Spleen (tissue), 11 donors: ENCODE measurements around the gene SLIT3. TPM values are rescaled to one million over a fixed set of nuclear protein-coding genes. Genes with fewer than 3 reads are reported as not detected.

Experiments used
- DNase-seq: peaks from one replicate; pipeline ENCODE4 v3.0.0-alpha.2; 2020
- H3K27ac ChIP-seq, 8 donors: fragments of 200-600 bp; sonication (generic) in 7 of 8; 1 replicate in 4 of 8; 2 replicates in 4 of 8; pipeline versions ENCODE4 v1.5.0 to v1.8.0; 2016 to 2021; ENCODE audit warnings: inconsistent platforms in 4 of 8, mild to moderate bottlenecking in 4 of 8, moderate library complexity in 1 of 8
- H3K27me3 ChIP-seq, 7 donors: fragments of 200-600 bp; sonication (generic) in 6 of 7; replicated peaks in 1 of 7; 1 replicate in 4 of 7; 2 replicates in 3 of 7; pipeline versions ENCODE4 v1.5.0 to v1.8.0; 2016 to 2021; ENCODE audit warnings: inconsistent platforms in 3 of 7, mild to moderate bottlenecking in 1 of 7
- H3K36me3 ChIP-seq, 6 donors: fragments of 200-600 bp; sonication (generic) in 5 of 6; 1 replicate in 4 of 6; 2 replicates in 2 of 6; pipeline versions ENCODE4 v1.5.0 to v1.8.0; 2016 to 2021; ENCODE audit warnings: inconsistent platforms in 2 of 6
- H3K4me1 ChIP-seq, 6 donors: fragments of 200-600 bp; sonication (generic) in 5 of 6; 1 replicate in 3 of 6; 2 replicates in 3 of 6; pipeline versions ENCODE4 v1.5.0 to v1.8.0; 2016 to 2021; ENCODE audit warnings: inconsistent platforms in 3 of 6
- H3K4me3 ChIP-seq, 8 donors: fragments of 200-600 bp; sonication (generic) in 7 of 8; 1 replicate in 4 of 8; 2 replicates in 4 of 8; pipeline versions ENCODE4 v1.5.0 to v1.8.0; 2016 to 2021; ENCODE audit warnings: inconsistent platforms in 4 of 8, mild to moderate bottlenecking in 4 of 8, moderate library complexity in 2 of 8
- H3K9me3 ChIP-seq, 8 donors: fragments of 200-600 bp; sonication (generic) in 7 of 8; 1 replicate in 4 of 8; 2 replicates in 4 of 8; pipeline versions ENCODE4 v1.5.0 to v1.8.0; 2016 to 2021; ENCODE audit warnings: inconsistent platforms in 4 of 8
- CTCF ChIP-seq, 11 experiments: fragments of 200-600 bp in 7 of 11; fragments of 450-650 bp in 4 of 11; sonication (generic) in 4 of 11; IDR thresholded peaks in 8 of 11; conservative IDR thresholded peaks in 3 of 11; 1 replicate in 7 of 11; 2 replicates in 4 of 11; pipeline versions ENCODE4 v1.4.0 to v1.8.0; 2016 to 2021; ENCODE audit warnings: antibody characterized with exemption in 11 of 11, inconsistent platforms in 4 of 11, mild to moderate bottlenecking in 1 of 11
- POLR2A ChIP-seq, 3 donors: fragments of 450-650 bp; IDR thresholded peaks; one replicate each; pipeline ENCODE4 v1.5.1; 2017; ENCODE audit warnings: antibody characterized with exemption in 3 of 3, mild to moderate bottlenecking in 1 of 3
- POLR2AphosphoS5 ChIP-seq, 3 donors: sonication (generic); formaldehyde crosslinking; IDR thresholded peaks; one replicate each; pipeline ENCODE4 v1.5.1; 2017; ENCODE audit warnings: antibody characterized with exemption in 3 of 3
- WGBS, 5 donors: extraction: QIAGEN DNeasy Blood & Tissue Kit in 3 of 5; methylation state at CpG; one replicate each; pipeline versions ENCODE4 v1.1.5 to v1.1.7; 2013 to 2018; 5-methylcytosine and 5-hydroxymethylcytosine counted together
- intact Hi-C: fragments of 100-400 bp; cut with DNase I; formaldehyde crosslinking; loops from one replicate; pipeline ENCODE4 v1.15.0; 2023; ENCODE audit warnings: low total_unique reads
- polyA plus RNA-seq, 3 donors: library from polyadenylated mRNA; stranded (reverse); fragments of 200-250 nt; gene quantifications; one replicate each; pipeline ENCODE4 v1.2.1, GENCODE V29; 2013
- total RNA-seq, 7 donors: library from RNA; depleted of rRNA in 3 of 7; stranded (reverse); fragments of >200 nt in 3 of 7; fragmentation: NEBNext Ultra II Directional in 4 of 7; extraction: Animal tissue kit (Norgen Biotek cat#: 25700) in 4 of 7; gene quantifications; one replicate each; pipeline versions ENCODE4 v1.1.0 to v1.2.1, GENCODE V29; 2016 to 2021
- donor health status: healthy with polysubstance abuse.
- donor health status: DM: no; HTN: no; CAD: no; lungs with moderate emphysema.
- donor health status: DM: no; HTN: no; CAD: no.
- donor health status: Bipolar disorder and iron deficiency.
- donor health status: healthy.
- donor health status: DM: no; HTN: no; CAD: no.
- donor health status: DM: yes; HTN: yes; CAD: no.

Gene SLIT3
- total and polyA plus RNA-seq, 10 donors: 0.33 to 54.0 (median 13.2) TPM

GRCh38 chr5:169200125-169200778, 100.7 kb downstream of the SLIT3 start:
- no peak for DNase-seq
- Histone ChIP-seq H3K4me1 (no peaks in the 10 kb centered on the region), H3K27me3 (no peaks in the 10 kb centered on the region), H3K27ac (no peak overlapping the region), H3K4me3 (no peak overlapping the region), H3K36me3 (no peaks in the 10 kb centered on the region), H3K9me3 (peaks cover 0 to 8% (median 7%) of the 10 kb centered on the region in 8 donors)
- TF ChIP-seq POLR2AphosphoS5 (IDR thresholded peaks at IDR 0.05) (no peak), POLR2A (IDR thresholded peaks at IDR 0.05) (no peak), CTCF (IDR thresholded peaks at IDR 0.05 in 8 of 11, conservative IDR thresholded peaks at IDR 0.05 in 3 of 11) (no peak)
- intact Hi-C loops: no loop called here
- 59 to 74% (median 72%) methylated on average over 5 to 6 of the region's 6 CpGs for WGBS, 5 donors

- H3K27me3 ChIP-seq: no peaks in the 10 kb centered on the region
- no peak for TF ChIP-seq POLR2A (IDR thresholded peaks at IDR 0.05)
- no peak for TF ChIP-seq POLR2AphosphoS5 (IDR thresholded peaks at IDR 0.05)
- peak in 2 of 11 experiments; percentile 20 to 38 for TF ChIP-seq CTCF (IDR thresholded peaks at IDR 0.05 in 8 of 11, conservative IDR thresholded peaks at IDR 0.05 in 3 of 11)
- H3K27ac ChIP-seq: no peak overlapping the region
- intact Hi-C loops: no loop called here
- H3K4me3 ChIP-seq: no peak overlapping the region
- H3K9me3 ChIP-seq: peaks cover 0 to 8% (median 7%) of the 10 kb centered on the region in 8 donors
- DNase-seq: no peak
- H3K36me3 ChIP-seq: no peaks in the 10 kb centered on the region
- WGBS, 5 donors: 42 to 92% (median 75%) methylated on average over 1 of the region's 1 CpG
- H3K4me1 ChIP-seq: no peaks in the 10 kb centered on the region
These were observed 103.6 kb downstream of the SLIT3 start for GRCh38 chr5:169197343-169197742.

- H3K27ac ChIP-seq: no peak overlapping the region
- H3K27me3 ChIP-seq: peaks cover 0 to 4% (median 0%) of the 10 kb centered on the region in 7 donors
- intact Hi-C loops: no loop called here
- H3K9me3 ChIP-seq: no peaks in the 10 kb centered on the region
- WGBS, 5 donors: 90 to 96% (median 92%) methylated on average over 6 of the region's 6 CpGs
- no peak overlapping the region for H3K4me3 ChIP-seq
- no peaks in the 10 kb centered on the region for H3K4me1 ChIP-seq
- no peaks in the 10 kb centered on the region for H3K36me3 ChIP-seq
- TF ChIP-seq CTCF (IDR thresholded peaks at IDR 0.05 in 8 of 11, conservative IDR thresholded peaks at IDR 0.05 in 3 of 11) (no peak), POLR2AphosphoS5 (IDR thresholded peaks at IDR 0.05) (no peak), POLR2A (IDR thresholded peaks at IDR 0.05) (no peak)
- no peak for DNase-seq
These were observed 104.9 kb downstream of the SLIT3 start for GRCh38 chr5:169196059-169196458.

GRCh38 chr5:169195601-169196000, 105.3 kb downstream of the SLIT3 start:
- WGBS, 5 donors: 86 to 93% (median 91%) methylated on average over 8 of the region's 8 CpGs
- Histone ChIP-seq H3K27ac (no peak overlapping the region), H3K4me3 (no peak overlapping the region), H3K27me3 (peaks cover 0 to 4% (median 0%) of the 10 kb centered on the region in 7 donors), H3K4me1 (no peaks in the 10 kb centered on the region), H3K36me3 (no peaks in the 10 kb centered on the region), H3K9me3 (no peaks in the 10 kb centered on the region)
- intact Hi-C loops: no loop called here
- DNase-seq: no peak
- TF ChIP-seq POLR2A (IDR thresholded peaks at IDR 0.05): no peak
- no peak for TF ChIP-seq CTCF (IDR thresholded peaks at IDR 0.05 in 8 of 11, conservative IDR thresholded peaks at IDR 0.05 in 3 of 11)
- TF ChIP-seq POLR2AphosphoS5 (IDR thresholded peaks at IDR 0.05): no peak
